Frontal cortex (tissue), 4 donors: ENCODE measurements around the gene SLC28A3. TPM values are rescaled to one million over a fixed set of nuclear protein-coding genes. Genes with fewer than 3 reads are reported as not detected.
"Not testable (repeated sequence)": the region's sequence is repeated elsewhere in the genome, so short reads cannot be mapped to it uniquely, and the experiment has no call there.

Source experiments
- DNase-seq, 2 donors: peaks; one replicate each; pipeline ENCODE4 v3.0.0; 2012; ENCODE audit warnings: low spot score in 2 of 2
- FAIRE-seq: peaks from 2 replicates; lab custom pipeline; 2012; peaks lifted over from hg19 to GRCh38; lab: Jason Lieb, UNC
- total RNA-seq: library from RNA; depleted of rRNA; stranded (reverse); fragments of >200 nt; gene quantifications from one replicate; pipeline ENCODE4 v1.2.3, GENCODE V29; 2014
- donor health status: control.
- donor health status: control.
- donor health status: control.

The SLC28A3 gene, protein sequence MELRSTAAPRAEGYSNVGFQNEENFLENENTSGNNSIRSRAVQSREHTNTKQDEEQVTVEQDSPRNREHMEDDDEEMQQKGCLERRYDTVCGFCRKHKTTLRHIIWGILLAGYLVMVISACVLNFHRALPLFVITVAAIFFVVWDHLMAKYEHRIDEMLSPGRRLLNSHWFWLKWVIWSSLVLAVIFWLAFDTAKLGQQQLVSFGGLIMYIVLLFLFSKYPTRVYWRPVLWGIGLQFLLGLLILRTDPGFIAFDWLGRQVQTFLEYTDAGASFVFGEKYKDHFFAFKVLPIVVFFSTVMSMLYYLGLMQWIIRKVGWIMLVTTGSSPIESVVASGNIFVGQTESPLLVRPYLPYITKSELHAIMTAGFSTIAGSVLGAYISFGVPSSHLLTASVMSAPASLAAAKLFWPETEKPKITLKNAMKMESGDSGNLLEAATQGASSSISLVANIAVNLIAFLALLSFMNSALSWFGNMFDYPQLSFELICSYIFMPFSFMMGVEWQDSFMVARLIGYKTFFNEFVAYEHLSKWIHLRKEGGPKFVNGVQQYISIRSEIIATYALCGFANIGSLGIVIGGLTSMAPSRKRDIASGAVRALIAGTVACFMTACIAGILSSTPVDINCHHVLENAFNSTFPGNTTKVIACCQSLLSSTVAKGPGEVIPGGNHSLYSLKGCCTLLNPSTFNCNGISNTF
- total RNA-seq = not detected

DNA sequence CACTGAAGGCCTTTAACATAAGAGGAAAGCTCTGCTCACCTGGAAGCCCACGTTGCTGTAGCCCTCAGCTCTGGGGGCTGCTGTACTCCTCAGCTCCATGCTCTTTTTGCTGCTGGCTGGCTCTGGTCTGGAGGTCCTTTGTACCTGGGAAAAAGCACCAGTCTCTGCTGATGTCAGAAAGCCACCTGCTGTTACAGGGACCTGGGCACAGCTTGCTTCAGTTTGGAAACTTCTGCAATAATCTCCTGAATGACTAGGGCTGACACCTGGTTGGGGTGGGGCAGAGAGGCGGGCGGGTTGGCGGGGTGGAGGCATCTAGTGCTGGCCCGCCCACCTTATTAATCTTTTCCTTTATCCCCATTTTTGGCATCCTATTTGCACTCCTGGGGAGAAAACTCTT is at the start of gene SLC28A3:
Gene SLC28A3 (minus strand): TSS at position 224 of the 400 bp plus-strand sequence. CDS start 125 bp downstream, at position 99.
- FAIRE-seq (no peak), DNase-seq (no peak)

DNA sequence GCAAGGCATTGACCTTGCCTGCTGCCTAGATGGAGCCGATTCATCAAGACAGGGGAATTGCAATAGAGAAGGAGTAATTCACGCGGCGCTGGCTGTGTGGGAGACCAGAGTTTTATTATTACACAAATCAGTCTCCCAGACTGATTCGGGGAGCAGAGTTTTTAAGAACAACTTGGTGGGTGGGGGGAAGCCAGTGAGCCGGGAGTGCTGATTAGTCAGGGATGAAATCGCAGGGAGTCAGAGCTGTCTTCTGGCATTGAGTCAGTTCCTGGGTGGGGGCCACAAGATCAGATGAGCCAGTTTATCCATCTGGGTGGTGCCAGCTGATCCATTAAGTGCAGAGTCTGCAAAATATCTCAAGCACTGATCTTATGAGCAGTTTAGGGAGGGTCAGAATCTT is 49.7 kb upstream of the SLC28A3 start:
- DNase-seq, FAIRE-seq: not testable (repeated sequence)

DNA sequence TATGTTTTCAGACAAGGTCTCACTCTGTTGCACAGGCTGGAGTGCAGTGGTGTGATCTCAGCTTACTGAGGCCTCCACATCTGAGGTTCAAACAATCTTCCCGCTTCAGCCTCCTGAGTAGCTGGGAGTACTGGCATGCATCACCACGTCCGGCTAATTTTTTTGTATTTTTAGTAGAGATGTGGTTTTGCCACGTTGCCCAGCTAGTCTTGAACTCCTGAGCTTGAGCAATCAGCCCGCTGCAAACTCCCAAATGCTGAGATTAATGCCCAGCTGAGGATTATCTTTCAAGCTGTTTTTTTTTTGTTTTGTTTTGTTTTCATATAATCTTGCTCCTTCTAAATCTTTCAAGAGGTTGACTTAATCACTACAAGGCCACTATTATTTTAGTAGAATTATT is 47.3 kb upstream of the SLC28A3 start:
- FAIRE-seq = no peak
- DNase-seq = no peak

DNA sequence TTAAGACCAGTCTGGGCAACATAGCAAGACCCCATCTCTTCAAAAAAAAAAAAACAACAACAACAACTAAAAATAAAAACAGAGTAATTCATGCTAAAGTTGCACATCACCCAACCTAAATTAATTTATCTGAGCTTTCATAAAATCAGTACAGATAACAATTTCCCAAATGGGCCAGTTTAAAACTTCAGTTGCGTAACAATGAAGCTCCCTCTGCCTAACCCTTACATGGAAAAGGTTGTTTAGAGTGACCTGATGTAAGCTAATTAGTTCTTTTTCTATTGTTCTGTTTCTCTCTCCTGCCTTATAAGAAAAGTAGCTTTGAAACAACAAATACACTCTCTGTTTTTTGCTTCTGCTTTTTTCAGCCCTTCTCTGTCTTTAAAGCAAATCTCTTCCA is 46.2 kb upstream of the SLC28A3 start:
- DNase-seq = no peak
- no peak for FAIRE-seq

DNA sequence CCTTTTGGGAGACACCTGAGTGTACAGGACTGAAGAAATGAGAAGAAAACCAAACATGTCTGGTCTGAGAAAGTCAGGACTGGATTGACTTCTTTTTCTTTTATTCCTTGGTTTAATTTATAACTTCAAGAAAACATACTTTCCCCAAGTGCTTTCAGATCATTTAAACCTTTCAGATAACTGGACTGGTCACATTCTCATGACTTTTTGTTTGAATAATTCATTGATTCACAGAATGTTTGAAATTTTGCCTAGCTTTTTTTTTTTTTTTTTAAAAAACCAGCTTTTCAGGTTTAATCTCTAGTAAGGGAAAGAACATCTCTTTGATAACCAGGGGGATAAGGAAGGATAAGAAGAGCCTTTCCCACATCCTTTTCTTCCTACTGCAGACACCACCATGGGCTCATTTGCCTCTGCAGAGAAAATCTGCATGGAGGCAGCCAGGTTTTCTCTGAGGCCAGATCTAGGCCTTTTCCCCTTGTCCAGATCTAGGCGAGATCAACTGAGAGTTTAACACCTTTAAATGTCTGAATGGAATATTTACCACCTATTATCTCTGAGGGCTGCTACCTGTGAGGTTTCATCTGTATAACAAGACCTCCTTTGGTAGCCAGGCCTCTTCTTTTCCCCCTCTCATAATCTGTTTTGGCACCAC is 45.0 kb upstream of the SLC28A3 start:
- DNase-seq = no peak
- no peak for FAIRE-seq

DNA sequence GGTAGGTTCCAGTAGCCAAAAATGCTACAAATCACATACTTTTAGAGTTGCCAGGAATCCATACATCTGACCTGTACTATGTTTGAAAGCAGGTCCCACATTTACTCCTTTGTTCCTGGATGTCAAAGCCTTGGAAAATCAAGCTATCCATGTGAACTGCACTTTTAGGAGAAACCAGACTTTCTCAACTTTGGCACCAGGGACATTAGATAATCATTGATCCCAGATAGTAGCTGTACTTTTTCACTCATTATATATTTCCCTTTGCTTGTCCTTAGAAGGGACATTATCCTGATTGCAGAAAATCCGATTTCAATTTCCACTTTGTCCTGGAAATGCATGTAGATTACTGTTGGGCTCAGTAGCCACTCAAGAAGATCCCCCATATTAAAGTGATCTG is 44.1 kb upstream of the SLC28A3 start:
- FAIRE-seq (no peak), DNase-seq (no peak)

DNA sequence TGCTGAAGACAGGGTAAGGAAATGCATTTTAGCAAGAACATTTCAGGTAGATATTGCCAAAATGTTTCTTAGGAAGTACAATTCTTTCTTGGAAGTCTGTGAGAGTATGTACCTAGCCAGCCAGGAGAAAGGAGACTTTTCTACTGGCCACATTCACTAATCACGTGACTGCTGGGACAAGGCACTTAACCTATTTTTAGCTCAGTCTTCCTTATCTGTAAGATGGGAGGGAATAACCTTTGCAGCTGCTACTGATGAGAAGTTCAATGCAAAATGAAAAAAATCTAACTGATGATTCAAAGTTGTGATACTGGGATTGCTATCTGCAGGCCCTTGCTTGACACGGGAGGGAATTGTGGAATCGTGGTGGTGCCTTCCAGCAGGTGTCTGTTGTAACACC is 42.6 kb upstream of the SLC28A3 start:
- no peak for FAIRE-seq
- DNase-seq = no peak

DNA sequence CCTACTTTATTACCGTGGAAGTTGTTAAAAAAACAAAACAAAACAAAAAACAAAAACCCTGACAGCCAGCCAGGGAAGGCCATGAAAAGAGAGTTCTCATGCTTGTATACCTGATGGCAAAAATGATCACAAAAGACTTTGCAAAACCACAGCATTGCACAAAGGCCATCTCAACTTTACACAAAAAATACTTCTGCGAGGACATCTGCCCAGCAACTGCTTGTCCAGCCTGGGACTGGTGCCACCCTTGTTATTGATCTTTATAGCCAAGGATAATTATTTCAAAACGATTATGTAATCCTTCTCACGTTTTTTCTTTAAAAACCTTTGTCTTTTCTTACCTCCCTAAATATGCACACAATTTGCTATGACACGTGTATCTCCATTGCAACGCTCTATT is 42.2 kb upstream of the SLC28A3 start:
- DNase-seq = no peak
- no peak for FAIRE-seq

DNA sequence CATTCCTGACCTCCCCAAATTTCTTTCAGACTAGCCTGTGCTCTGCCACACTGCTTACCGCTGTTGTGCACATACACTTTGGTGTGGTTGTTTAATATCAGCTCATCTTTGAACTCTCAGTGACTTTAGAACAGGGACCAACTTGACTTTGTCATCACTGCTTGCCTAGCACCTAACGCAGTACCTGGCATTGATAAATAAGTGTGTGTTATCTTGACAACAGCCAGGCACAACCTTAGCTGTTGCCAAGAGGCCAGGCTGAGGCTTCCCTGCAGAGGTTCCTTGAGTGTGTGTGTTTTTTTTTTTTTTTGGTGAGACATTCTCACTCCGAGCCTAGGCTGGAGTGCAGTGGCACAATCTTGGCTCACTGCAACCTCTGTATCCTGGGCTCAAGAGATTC is 41.0 kb upstream of the SLC28A3 start:
- FAIRE-seq = no peak
- no peak for DNase-seq

DNA sequence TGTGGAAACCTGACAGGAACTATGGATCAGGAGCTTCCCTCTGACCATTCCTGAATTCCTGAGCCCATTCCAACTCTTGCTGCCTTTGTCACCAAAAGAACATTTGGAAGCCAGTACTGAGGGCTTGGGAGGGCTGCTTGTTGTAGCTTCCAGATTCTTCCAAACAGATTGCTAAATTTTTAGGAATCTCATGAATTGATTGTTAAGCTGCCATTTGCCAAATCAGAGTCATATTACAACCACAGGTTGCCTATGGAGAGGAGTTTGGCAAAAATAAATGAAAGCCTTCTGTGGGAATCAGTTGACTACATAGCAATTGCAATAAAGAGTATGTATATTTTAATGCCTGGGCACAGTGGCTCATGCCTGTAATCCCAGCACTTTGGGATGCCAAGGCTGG is 39.2 kb upstream of the SLC28A3 start:
- FAIRE-seq = no peak
- DNase-seq = no peak

DNA sequence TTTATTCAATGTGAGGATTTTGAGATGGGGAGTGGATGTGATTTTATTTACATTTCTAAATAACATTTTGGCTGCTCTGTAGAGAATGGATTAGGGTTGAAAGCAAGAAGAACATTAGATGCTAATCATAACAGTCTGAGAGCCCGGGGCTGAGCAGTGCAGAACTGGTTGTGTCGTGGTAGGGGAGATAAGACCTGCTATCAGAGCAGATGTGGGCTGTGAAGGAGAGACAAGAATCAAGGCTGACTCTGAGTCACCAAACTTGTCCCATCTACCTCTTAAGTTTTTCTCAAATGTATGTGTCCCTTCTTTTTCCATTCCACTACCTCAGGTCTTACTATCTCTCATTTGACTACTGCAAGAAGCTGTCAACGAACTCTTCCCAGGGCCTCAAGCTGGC is 35.4 kb upstream of the SLC28A3 start:
- FAIRE-seq = no peak

DNA sequence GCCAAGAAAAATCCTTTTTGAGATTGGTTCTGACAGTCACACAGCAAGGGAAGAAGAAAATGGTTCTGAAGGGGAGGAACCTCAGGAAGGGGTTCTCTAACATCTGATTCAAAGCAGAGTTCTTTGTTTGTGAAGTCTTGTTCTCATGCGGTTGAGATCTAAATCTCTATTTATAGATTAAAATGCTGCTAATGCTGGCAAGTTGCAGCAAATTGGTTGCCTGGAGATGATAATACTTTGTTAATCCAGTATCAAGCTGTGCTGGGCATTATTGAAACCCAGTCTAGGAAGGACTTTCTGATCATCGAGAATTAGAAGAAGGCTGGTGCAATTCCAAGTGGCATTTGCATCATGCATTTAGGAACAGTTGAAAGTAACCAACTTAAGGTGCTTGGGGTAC is 34.0 kb upstream of the SLC28A3 start:
- DNase-seq (no peak), FAIRE-seq (no peak)

More for the DNA sequence above, 35.4 kb upstream of the SLC28A3 start:
- DNase-seq = no peak

DNA sequence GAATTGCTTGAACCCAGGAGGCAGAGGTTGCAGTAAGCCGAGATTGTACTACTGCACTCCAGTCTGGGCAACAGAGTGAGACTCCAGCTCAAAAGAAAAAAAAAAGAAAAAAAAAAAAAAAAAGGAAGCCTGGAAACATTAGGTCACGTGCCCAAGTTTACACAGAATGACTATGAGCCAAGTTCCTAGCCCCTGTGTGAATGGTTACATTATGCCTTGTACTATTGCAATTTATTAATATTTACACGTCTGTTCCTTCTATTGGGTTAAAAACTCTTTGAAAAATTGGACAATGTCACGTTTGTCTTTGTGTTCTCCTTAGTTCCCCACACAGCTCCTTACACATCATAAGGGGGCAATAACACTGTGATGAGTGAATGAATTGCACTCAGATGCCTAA is 33.5 kb upstream of the SLC28A3 start:
- FAIRE-seq = no peak
- DNase-seq = no peak

DNA sequence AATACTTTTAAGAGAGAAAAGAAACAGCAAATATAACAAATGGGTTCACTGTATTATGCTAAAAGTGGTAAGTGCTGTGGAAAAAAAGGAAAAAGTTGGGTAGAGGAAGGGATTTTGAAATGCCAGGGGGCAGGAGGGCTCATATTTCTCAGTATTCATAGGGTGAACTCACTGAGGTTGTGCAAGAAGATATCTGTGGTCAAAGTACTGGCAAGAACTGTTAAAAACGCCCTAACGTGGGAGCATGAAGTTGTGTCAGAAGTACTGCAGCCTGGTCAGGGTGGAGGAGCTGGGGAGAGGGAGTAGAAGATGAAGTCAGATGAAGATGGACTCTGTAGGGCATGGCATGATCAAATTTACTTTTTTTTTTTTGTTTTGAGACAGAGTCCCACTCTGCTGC is 31.2 kb upstream of the SLC28A3 start:
- FAIRE-seq (no peak), DNase-seq (no peak)

DNA sequence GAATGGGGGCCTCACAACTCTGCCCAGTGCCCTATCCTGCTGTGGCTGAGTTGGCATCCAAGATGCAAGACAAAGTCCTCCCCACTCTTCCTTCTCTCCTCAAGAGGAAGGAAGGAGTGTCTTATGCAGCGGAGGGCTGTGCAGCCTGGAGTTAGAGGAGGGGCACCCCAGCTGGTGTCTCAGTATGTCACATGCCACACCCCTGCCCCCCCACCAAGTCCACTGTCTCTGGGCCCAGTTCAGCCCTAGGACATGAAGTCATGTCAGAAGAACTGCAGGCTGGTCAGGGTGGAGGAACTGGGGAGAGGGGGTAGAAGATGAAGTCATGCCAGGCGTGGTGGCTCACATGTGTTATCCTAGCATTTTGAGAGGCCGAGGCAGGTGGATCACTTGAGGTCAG is 28.0 kb upstream of the SLC28A3 start:
- no peak for FAIRE-seq
- no peak for DNase-seq

DNA sequence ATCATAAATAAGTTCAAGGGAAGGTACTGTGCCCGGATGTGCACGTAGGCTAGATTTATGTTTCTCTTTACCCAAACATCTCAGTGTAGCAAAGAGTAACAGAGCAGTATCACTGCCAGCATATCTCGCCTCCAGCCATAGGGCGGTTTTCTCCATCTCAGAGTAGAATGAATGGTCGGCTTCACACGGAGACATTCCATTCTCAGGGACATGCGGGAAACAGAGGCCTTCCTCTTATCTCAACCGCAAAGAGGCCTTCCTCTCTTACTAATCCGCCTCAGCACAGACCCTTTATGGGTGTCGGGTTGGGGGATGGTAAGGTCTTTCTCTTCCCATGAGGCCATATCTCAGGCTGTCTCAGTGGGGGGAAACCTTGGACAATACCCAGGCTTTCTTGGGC is 27.2 kb upstream of the SLC28A3 start:
- not testable (repeated sequence) for DNase-seq, FAIRE-seq

DNA sequence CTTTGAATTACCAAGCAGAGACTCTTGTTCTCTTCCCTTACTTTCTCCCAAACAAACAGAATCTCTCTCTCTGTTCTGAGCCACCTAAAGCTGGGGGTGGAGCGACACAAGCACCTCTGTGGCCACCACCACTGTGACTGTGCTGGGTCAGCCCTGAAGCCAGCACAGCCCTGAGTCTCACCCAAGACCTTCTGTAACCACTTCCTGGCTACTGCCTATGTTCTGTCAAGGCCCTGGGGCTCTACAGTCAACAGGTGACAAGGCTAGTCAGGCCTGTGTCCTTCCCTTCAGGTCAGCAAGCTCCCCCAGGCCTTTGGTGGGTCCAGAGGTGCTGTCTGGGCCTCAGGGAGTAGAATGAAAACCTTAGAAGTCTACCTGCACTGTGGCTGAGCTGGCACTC is 26.1 kb upstream of the SLC28A3 start:
- no peak for DNase-seq
- FAIRE-seq = no peak

DNA sequence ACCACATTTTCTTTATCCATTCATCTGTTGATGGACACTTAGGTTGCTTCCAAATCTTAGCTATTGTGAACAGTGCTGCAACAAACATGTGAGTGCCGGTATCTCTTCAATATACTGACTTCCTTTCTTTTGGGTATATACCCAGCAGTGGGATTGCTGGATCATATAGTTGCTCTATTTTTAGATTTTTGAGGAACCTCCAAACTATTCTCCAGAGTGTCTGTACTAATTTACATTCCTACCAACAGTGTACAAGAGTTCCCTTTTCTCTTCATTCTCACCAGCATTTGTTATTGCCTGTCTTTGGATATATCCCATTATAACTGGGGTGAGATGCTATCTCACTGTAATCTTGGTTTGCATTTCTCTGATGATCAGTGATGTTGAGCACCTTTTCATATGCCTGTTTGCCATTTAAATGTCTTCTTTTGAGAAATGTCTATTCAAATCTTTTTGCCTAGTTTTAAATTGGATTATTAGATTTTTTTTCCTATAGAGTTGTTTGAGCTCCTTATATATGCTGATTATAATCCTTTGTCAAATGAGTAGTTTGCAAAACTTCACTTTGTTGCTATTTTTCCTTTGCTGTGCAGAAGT is 24.4 kb upstream of the SLC28A3 start:
- FAIRE-seq = not testable (repeated sequence)

DNA sequence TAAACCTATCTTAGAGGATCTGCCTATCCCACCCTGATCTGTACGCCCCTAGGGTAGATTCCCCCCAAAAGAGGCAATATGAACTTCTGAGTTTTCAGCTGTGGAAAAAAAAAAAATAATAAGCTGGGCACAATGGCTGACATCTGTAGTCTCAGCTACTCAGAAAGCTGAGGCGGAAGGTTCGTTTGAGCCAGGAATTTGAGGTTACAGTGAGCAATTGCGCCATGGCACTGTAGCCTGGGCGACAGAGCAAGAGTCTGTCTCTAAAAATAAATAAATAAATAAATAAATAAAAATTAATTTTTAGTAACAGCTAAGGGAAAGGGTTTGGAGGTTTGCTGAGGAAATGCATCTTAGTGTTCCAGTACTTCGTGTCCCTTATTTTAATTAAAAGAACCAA is 21.1 kb upstream of the SLC28A3 start:
- DNase-seq = no peak
- no peak for FAIRE-seq

More for the DNA sequence above, 24.4 kb upstream of the SLC28A3 start:
- not testable (repeated sequence) for DNase-seq

DNA sequence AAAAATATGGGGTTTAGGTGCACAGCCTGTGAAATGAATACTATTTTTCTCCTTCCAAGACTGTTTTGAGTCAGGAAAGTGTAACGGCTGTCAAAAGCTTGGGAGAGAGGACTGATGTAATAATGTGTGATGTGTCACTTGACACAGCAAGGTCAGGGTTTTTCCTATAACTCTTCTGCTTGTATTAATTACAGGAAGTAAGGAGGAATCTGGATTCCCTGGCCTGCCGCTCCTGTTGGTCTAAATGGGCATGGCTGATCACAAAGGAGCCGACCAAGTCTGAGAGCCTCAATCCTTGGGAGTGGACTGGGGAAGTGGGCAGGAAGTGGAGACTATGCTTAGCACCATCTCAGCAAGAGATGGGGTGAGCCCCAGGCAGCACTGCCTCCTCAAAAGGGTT is 16.7 kb upstream of the SLC28A3 start:
- DNase-seq (no peak), FAIRE-seq (no peak)

DNA sequence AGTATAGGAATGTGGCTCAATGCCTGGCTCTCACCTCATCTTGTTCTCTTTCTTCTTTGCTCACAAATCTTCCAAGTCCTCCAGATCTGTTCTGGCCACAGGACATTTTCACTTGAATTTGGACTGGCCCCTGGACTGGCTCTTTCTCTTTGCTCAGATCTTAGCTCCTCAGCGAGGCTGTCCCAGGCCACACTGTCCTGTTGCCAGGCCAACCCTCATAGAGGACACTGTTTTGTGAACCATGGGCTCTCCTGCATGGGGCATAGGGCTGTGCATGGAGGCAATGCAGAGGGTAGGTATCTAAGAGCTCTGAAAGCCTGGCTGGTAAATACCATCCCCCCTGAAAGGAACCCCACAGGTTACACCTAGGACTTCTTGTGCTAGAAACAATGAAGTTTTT is 13.5 kb upstream of the SLC28A3 start:
- no peak for FAIRE-seq
- DNase-seq = no peak
